HepG2 (cell line): ENCODE measurements around the gene ATP8B4.

Source experiments
- ATF6 ChIP-seq: sonication (generic); formaldehyde crosslinking; conservative IDR thresholded peaks from 2 replicates; pipeline ENCODE4 v1.4.0; 2020; ENCODE audit warnings: missing genetic modification reagents
- CREM ChIP-seq, 2 experiments: sonication (generic) in 1 of 2; formaldehyde crosslinking in 1 of 2; IDR thresholded peaks; 2 replicates each; pipeline versions ENCODE4 v1.4.0 to v1.6.1; 2016 to 2020; ENCODE audit warnings: antibody characterized with exemption in 1 of 2, mild to moderate bottlenecking in 1 of 2, missing genetic modification reagents in 1 of 2
- CTCF ChIP-seq: sonication (generic); formaldehyde crosslinking; IDR thresholded peaks from 2 replicates; pipeline ENCODE4 v1.5.0; 2020; ENCODE audit warnings: mild to moderate bottlenecking, missing genetic modification reagents, moderate library complexity
- E2F5 ChIP-seq: sonication (generic); formaldehyde crosslinking; conservative IDR thresholded peaks from 2 replicates; pipeline ENCODE4 v1.4.0; 2020; ENCODE audit warnings: missing genetic modification reagents
- EP300 ChIP-seq, 3 experiments: sonication (generic) in 1 of 3; formaldehyde crosslinking in 1 of 3; IDR thresholded peaks; 2 replicates each; pipeline versions ENCODE4 v1.5.1 to v1.6.1; 2011 to 2020; ENCODE audit warnings: low read depth in 2 of 3, low read length in 2 of 3, borderline replicate concordance in 1 of 3, improper control_type of control experiment in 1 of 3, mild to moderate bottlenecking in 1 of 3, missing genetic modification reagents in 1 of 3, moderate library complexity in 1 of 3
- ERF ChIP-seq: IDR thresholded peaks from 2 replicates; pipeline ENCODE4 v1.6.1; 2018; ENCODE audit warnings: missing biosample characterization, missing genetic modification reagents
- EZH2 ChIP-seq: conservative IDR thresholded peaks from 2 replicates; pipeline ENCODE4 v1.6.1; 2012; ENCODE audit warnings: mild to moderate bottlenecking, low read depth, low read length, moderate library complexity
- JUND ChIP-seq: sonication (generic); formaldehyde crosslinking; IDR thresholded peaks from 2 replicates; pipeline ENCODE4 v1.8.0; 2022; ENCODE audit warnings: mild to moderate bottlenecking, missing genetic modification reagents
- POLR2AphosphoS5 ChIP-seq: IDR thresholded peaks from 2 replicates; pipeline ENCODE4 v1.6.1; 2012; ENCODE audit warnings: low read depth, low read length
- TOE1 ChIP-seq: sonication (generic); formaldehyde crosslinking; IDR thresholded peaks from 2 replicates; pipeline ENCODE4 v1.4.0; 2020; ENCODE audit warnings: mild to moderate bottlenecking, missing genetic modification reagents
- ZNF230 ChIP-seq: sonication (generic); formaldehyde crosslinking; IDR thresholded peaks from 2 replicates; pipeline ENCODE4 v1.4.0; 2020; ENCODE audit warnings: mild to moderate bottlenecking, missing genetic modification reagents
- ZNF530 ChIP-seq: sonication (generic); formaldehyde crosslinking; IDR thresholded peaks from 2 replicates; pipeline ENCODE4 v1.5.0; 2020; ENCODE audit warnings: low read depth, mild to moderate bottlenecking, missing genetic modification reagents
- ZNF780A ChIP-seq: sonication (generic); formaldehyde crosslinking; IDR thresholded peaks from 2 replicates; pipeline ENCODE4 v1.8.0; 2022; ENCODE audit warnings: mild to moderate bottlenecking, missing genetic modification reagents, moderate library complexity

- TF ChIP-seq ZNF530 (CRISPR knock-in tag) (no peak), CTCF (CRISPR knock-in tag) (no peak), POLR2AphosphoS5 (no peak), EZH2 (no peak), EP300 (IDR thresholded peaks at IDR 0.05; ENCODE audit: low read depth in 2 of 2, low read length in 2 of 2) (no peak), EP300 (CRISPR knock-in tag; IDR thresholded peaks at IDR 0.05; ENCODE audit: borderline replicate concordance) (no peak), ATF6 (CRISPR knock-in tag) (no peak), ERF (CRISPR knock-in tag) (no peak), CREM (IDR thresholded peaks at IDR 0.05) (no peak), CREM (CRISPR knock-in tag; IDR thresholded peaks at IDR 0.05) (no peak), ZNF230 (CRISPR knock-in tag) (no peak), ZNF780A (CRISPR knock-in tag) (no peak), E2F5 (CRISPR knock-in tag) (no peak), JUND (CRISPR knock-in tag) (no peak), TOE1 (CRISPR knock-in tag) (no peak)
These were observed 44.8 kb upstream of the ATP8B4 start for GRCh38 chr15:50163719-50164410.
